MCF 10A (cell line): Measurements from ENCODE around the gene OR6P1. TPM values are rescaled to one million over a fixed set of nuclear protein-coding genes. Genes with fewer than 3 reads are reported as not detected.

ENCODE experiments used
- Bru-seq: library from RNA; stranded (reverse); fragments of 400-500 nt; gene quantifications from one replicate; lab custom pipeline; 2021; lab: Mats Ljungman, UMichigan
- BruChase-seq, 2 experiments: library from RNA; stranded (reverse); fragments of 400-500 nt; gene quantifications; one replicate each; lab custom pipeline; 2021; lab: Mats Ljungman, UMichigan
- BruUV-seq: library from RNA; stranded (reverse); fragments of 400-500 nt; replicated peaks from 2 replicates; lab custom pipeline; 2021; lab: Mats Ljungman, UMichigan
- CTCF ChIA-PET: fragments of 300-600 bp; sonication (Branson Sonifier 250); formaldehyde crosslinking; extraction: SDS; loops from one replicate; lab custom pipeline; 2021; ENCODE audit warnings: antibody characterized with exemption, inconsistent platforms; lab: Yijun Ruan, JAX
- POLR2A ChIA-PET: fragments of 300-600, 350-650 bp; sonication (Branson Sonifier 250); formaldehyde crosslinking; extraction: SDS; loops from one replicate; lab custom pipeline; 2020; ENCODE audit warnings: antibody characterized with exemption, inconsistent platforms; lab: Yijun Ruan, JAX
- DNase-seq: peaks from one replicate; pipeline ENCODE4 v3.0.0-alpha.2; 2018; ENCODE audit not compliant: unreplicated experiment
- H3K27ac Mint-ChIP-seq: one replicate; pipeline ENCODE4 v1.8.0; 2022; ENCODE audit warnings: mild to moderate bottlenecking, low read depth, mixed read lengths; ENCODE audit not compliant: unreplicated experiment
- H3K27me3 Mint-ChIP-seq: one replicate; pipeline ENCODE4 v1.8.0; 2022; ENCODE audit warnings: mixed read lengths; ENCODE audit not compliant: insufficient read depth, unreplicated experiment
- H3K36me3 Mint-ChIP-seq: one replicate; pipeline ENCODE4 v1.8.0; 2022; ENCODE audit warnings: mild to moderate bottlenecking, moderate library complexity, mixed read lengths; ENCODE audit not compliant: insufficient read depth, unreplicated experiment
- H3K4me1 Mint-ChIP-seq: one replicate; pipeline ENCODE4 v1.8.0; 2022; ENCODE audit warnings: mixed read lengths; ENCODE audit not compliant: insufficient read depth, unreplicated experiment
- H3K4me3 Mint-ChIP-seq: one replicate; pipeline ENCODE4 v1.8.0; 2022; ENCODE audit warnings: mild to moderate bottlenecking, moderate library complexity, mixed read lengths; ENCODE audit not compliant: unreplicated experiment
- H3K9me3 Mint-ChIP-seq: one replicate; pipeline ENCODE4 v1.8.0; 2022; ENCODE audit warnings: mixed read lengths; ENCODE audit not compliant: unreplicated experiment
- CTCF ChIP-seq: fragments of 200-600 bp; IDR thresholded peaks from one replicate; pipeline ENCODE4 v1.8.0; 2022; ENCODE audit warnings: antibody characterized with exemption, mild to moderate bottlenecking; ENCODE audit not compliant: unreplicated experiment
- intact Hi-C: fragments of 100-400 bp; cut with micrococcal nuclease; formaldehyde crosslinking; loops from 2 replicates; pipeline ENCODE4 v1.14.1; 2022
- long read RNA-seq: library from polyadenylated mRNA; stranded (forward); transcript quantifications from one replicate; pipeline ENCODE4 v2.0.0, GENCODE V29; 2022
- total RNA-seq: library from RNA; stranded (reverse); gene quantifications from 2 replicates; pipeline ENCODE4 v1.2.3, GENCODE V29; 2022

The OR6P1 gene
- total RNA-seq (not detected in 2 replicates), Bru-seq, nascent RNA (not detected), BruChase-seq, experiment 1, labeled RNA remaining after a 6-hour chase (not detected), BruChase-seq, experiment 2, labeled RNA remaining after a 2-hour chase (not detected)
- long read RNA-seq, result 0 reads

- Mint-ChIP-seq H3K27ac (no peak within 1 kb of the TSS), H3K4me1 (no peaks in the 10 kb centered on the region), H3K9me3 (no peaks in the 10 kb centered on the region), H3K27me3 (peaks cover 86% of the 10 kb centered on the region), H3K36me3 (no peaks in the 10 kb centered on the region), H3K4me3 (no peak within 1 kb of the TSS)
- intact Hi-C loops, result no loop called here
- no peak for DNase-seq
- ChIA-PET POLR2A (no interaction called here), CTCF (no interaction called here)
- BruUV-seq, result no TSS peak
- TF ChIP-seq CTCF, result no peak
Measured at GRCh38 chr1:158570480-158570879, at the start of gene OR6P1. Gene OR6P1, minus strand, starts transcription at chr1:158570580. Its CDS starts 6,976 bp downstream, at chr1:158563604.

- H3K36me3 Mint-ChIP-seq, result no peaks in the 10 kb centered on the region
- no peaks in the 10 kb centered on the region for H3K9me3 Mint-ChIP-seq
- no peak for TF ChIP-seq CTCF
- H3K4me3 Mint-ChIP-seq, result no peak overlapping the region
- H3K27ac Mint-ChIP-seq, result no peak overlapping the region
- CTCF ChIA-PET, result interaction anchor here (0.5 kb wide), 1 partner anchor 20 kb away, joined by 3 read pairs; no protein-coding TSS in a partner anchor
- peaks cover 5% of the 10 kb centered on the region for H3K4me1 Mint-ChIP-seq
- intact Hi-C loops, result no loop called here
- DNase-seq, result no peak
- POLR2A ChIA-PET, result no interaction called here
- peaks cover 84% of the 10 kb centered on the region for H3K27me3 Mint-ChIP-seq
- no TSS peak for BruUV-seq
Measured at GRCh38 chr1:158613764-158614163, 43.4 kb upstream of the OR6P1 start.

GRCh38 chr1:158611916-158612315 is 41.5 kb upstream of the OR6P1 start:
- H3K4me3 Mint-ChIP-seq, result no peak overlapping the region
- ChIA-PET CTCF (interaction anchor here (0.6 kb wide), 1 partner anchor 51 kb away, joined by 3 read pairs; no protein-coding TSS in a partner anchor), POLR2A (no interaction called here)
- H3K36me3 Mint-ChIP-seq, result no peaks in the 10 kb centered on the region
- no peak for DNase-seq
- peaks cover 74% of the 10 kb centered on the region for H3K27me3 Mint-ChIP-seq
- no TSS peak for BruUV-seq
- no peak overlapping the region for H3K27ac Mint-ChIP-seq
- no peak for TF ChIP-seq CTCF
- H3K4me1 Mint-ChIP-seq, result peaks cover 5% of the 10 kb centered on the region
- intact Hi-C loops, result no loop called here
- H3K9me3 Mint-ChIP-seq, result no peaks in the 10 kb centered on the region

GRCh38 chr1:158607296-158607695 is 36.9 kb upstream of the OR6P1 start:
- Mint-ChIP-seq H3K9me3 (no peaks in the 10 kb centered on the region), H3K27ac (no peak overlapping the region)
- POLR2A ChIA-PET, result no interaction called here

More at GRCh38 chr1:158607296-158607695, 36.9 kb upstream of the OR6P1 start:
- H3K36me3 Mint-ChIP-seq, result no peaks in the 10 kb centered on the region
- peaks cover 5% of the 10 kb centered on the region for H3K4me1 Mint-ChIP-seq
- no peak for TF ChIP-seq CTCF
- no peak overlapping the region for H3K4me3 Mint-ChIP-seq
- no peak for DNase-seq
- CTCF ChIA-PET, result interaction anchor here (0.6 kb wide), 1 partner anchor 61 kb away, joined by 4 read pairs; no protein-coding TSS in a partner anchor
- intact Hi-C loops, result no loop called here
- BruUV-seq, result no TSS peak
- H3K27me3 Mint-ChIP-seq, result peaks cover 44% of the 10 kb centered on the region
